Prostate gland (tissue), 2 donors: Measurements from ENCODE around the gene MANF. TPM values are rescaled to one million over a fixed set of nuclear protein-coding genes. Genes with fewer than 3 reads are reported as not detected.

ENCODE experiments used
- DNase-seq: peaks from one replicate; pipeline ENCODE4 v3.0.0-alpha.2; 2019; ENCODE audit warnings: low spot score
- H3K27ac ChIP-seq, 2 donors: fragments of 200-600 bp; sonication (generic); 2 replicates each; pipeline ENCODE4 v1.5.1; 2017 to 2019
- H3K27me3 ChIP-seq: fragments of 200-600 bp; sonication (generic); replicated peaks from 2 replicates; pipeline ENCODE4 v1.5.1; 2019; ENCODE audit not compliant: insufficient read depth
- H3K36me3 ChIP-seq, 2 donors: fragments of 200-600 bp; sonication (generic); 1 replicate in 1 of 2; 2 replicates in 1 of 2; pipeline versions ENCODE4 v1.5.1 to v1.8.1; 2017 to 2019
- H3K4me1 ChIP-seq: fragments of 200-600 bp; sonication (generic); replicated peaks from 2 replicates; pipeline ENCODE4 v1.5.1; 2019
- H3K4me3 ChIP-seq, 2 donors: fragments of 200-600 bp; sonication (generic); 2 replicates each; pipeline ENCODE4 v1.5.1; 2017 to 2019
- H3K9me3 ChIP-seq: fragments of 200-600 bp; sonication (generic); 2 replicates; pipeline ENCODE4 v1.5.1; 2017
- CTCF ChIP-seq, 4 experiments: fragments of 200-600 bp in 2 of 4; fragments of 450-650 bp in 2 of 4; sonication (generic) in 2 of 4; IDR thresholded peaks; 1 replicate in 3 of 4; 2 replicates in 1 of 4; pipeline ENCODE4 v1.5.1; 2016 to 2019; ENCODE audit warnings: antibody characterized with exemption in 4 of 4, mild to moderate bottlenecking in 2 of 4, moderate library complexity in 2 of 4
- POLR2A ChIP-seq: fragments of 450-650 bp; IDR thresholded peaks from one replicate; pipeline ENCODE4 v1.6.1; 2016; ENCODE audit warnings: antibody characterized with exemption, mild to moderate bottlenecking
- POLR2AphosphoS5 ChIP-seq: sonication (generic); formaldehyde crosslinking; IDR thresholded peaks from one replicate; pipeline ENCODE4 v1.6.1; 2017; ENCODE audit warnings: antibody characterized with exemption
- WGBS: methylation state at CpG from one replicate; pipeline ENCODE4 v1.1.5; 2018; 5-methylcytosine and 5-hydroxymethylcytosine counted together
- intact Hi-C: fragments of 100-400 bp; cut with DNase I; formaldehyde crosslinking; loops from one replicate; pipeline ENCODE4 v1.14.2; 2022
- total RNA-seq, 2 donors: library from RNA; depleted of rRNA; stranded (reverse); fragments of >200 nt; gene quantifications; one replicate each; pipeline ENCODE4 v1.1.0, GENCODE V29; 2016

Gene MANF
- total RNA-seq, 2 donors from 2014 or later = 30.6 to 81.4 TPM

- 76% methylated on average over 5 of the region's 5 CpGs for WGBS
- H3K9me3 ChIP-seq = no peaks in the 10 kb centered on the region
- DNase-seq = no peak
- H3K27ac ChIP-seq = no peak overlapping the region
- peaks cover 29% of the 10 kb centered on the region for H3K4me1 ChIP-seq
- intact Hi-C loops = loop anchor here (5.0 kb wide), 1 partner anchor 108 kb away; the partner anchor contains the start of gene DCAF1
- no peak overlapping the region for H3K4me3 ChIP-seq
- no peaks in the 10 kb centered on the region for H3K36me3 ChIP-seq
- H3K27me3 ChIP-seq = no peaks in the 10 kb centered on the region
- TF ChIP-seq CTCF (IDR thresholded peaks at IDR 0.05) (no peak), POLR2A (no peak), POLR2AphosphoS5 (no peak)
Measured at GRCh38 chr3:51394541-51394940, 9.4 kb downstream of the MANF start.

DNA sequence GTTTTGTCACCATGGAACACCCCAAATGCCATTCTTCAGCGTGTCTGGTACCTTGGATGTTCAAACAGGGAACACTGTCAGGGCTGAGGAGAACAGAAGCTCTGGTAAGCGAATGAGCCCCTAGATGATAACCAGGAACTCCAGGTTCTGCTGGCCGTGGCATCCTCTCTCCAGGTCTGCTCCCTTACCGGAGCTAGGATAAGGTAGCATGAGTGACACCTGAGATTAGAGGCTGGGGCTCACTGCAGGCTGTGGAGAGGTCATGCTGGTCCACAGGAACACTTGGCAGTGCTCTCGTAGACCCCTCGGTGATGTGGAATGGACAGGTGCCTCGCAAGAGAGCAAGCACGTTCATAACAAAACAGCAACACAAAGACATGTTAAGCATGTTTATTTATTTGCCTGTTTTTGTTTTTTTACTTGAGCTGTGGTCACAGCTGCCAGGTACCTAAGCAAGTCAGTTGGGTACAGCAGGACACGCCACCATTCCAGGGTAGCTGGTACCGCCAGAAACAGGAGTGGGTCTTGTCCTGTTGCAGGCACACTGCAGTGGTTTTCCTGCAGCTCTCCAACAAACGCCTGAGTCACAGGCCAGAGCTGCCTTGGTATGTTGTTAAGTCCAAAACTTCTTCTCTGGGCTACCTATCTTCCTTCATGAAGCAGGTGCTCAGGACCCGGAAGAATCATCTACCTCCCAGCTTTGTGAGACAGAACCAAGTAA, 10.6 kb downstream of the MANF start:
- Histone ChIP-seq H3K27ac (no peak overlapping the region), H3K4me1 (peaks cover 25% of the 10 kb centered on the region), H3K36me3 (no peaks in the 10 kb centered on the region), H3K4me3 (no peak overlapping the region), H3K27me3 (no peaks in the 10 kb centered on the region), H3K9me3 (no peaks in the 10 kb centered on the region)
- TF ChIP-seq POLR2AphosphoS5 = no peak
- TF ChIP-seq CTCF (IDR thresholded peaks at IDR 0.05) = no peak
- TF ChIP-seq POLR2A = no peak
- no peak for DNase-seq
- intact Hi-C loops = no loop called here
- WGBS = 65% methylated on average over 12 of the region's 12 CpGs

DNA sequence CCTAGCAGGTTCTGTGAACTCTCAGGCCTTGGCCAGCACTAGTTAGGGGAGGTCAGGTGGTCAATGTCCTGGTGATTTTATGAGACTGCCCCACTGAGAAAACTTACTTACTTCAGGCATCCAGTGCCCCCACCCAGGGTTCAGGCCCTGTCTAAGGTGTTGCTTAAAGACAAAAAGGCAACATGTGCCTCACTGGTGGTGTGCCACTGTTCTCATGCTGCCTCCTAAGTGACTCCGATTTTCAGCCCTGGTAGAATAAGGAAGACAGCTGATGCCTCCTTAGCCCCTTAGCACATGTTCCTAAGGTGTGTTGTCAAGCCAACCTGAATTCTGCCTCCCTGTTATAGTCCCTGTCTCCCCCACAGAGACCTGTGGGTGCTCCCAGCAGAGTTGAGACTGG, 11.3 kb downstream of the MANF start:
- intact Hi-C loops = no loop called here
- H3K4me1 ChIP-seq = peaks cover 23% of the 10 kb centered on the region
- WGBS = 62% methylated on average over 1 of the region's 1 CpG
- no peaks in the 10 kb centered on the region for H3K9me3 ChIP-seq
- no peaks in the 10 kb centered on the region for H3K36me3 ChIP-seq
- no peak overlapping the region for H3K4me3 ChIP-seq
- TF ChIP-seq CTCF (IDR thresholded peaks at IDR 0.05) = no peak
- TF ChIP-seq POLR2AphosphoS5 = no peak
- TF ChIP-seq POLR2A = no peak
- no peaks in the 10 kb centered on the region for H3K27me3 ChIP-seq
- DNase-seq = no peak
- H3K27ac ChIP-seq = no peak overlapping the region

DNA sequence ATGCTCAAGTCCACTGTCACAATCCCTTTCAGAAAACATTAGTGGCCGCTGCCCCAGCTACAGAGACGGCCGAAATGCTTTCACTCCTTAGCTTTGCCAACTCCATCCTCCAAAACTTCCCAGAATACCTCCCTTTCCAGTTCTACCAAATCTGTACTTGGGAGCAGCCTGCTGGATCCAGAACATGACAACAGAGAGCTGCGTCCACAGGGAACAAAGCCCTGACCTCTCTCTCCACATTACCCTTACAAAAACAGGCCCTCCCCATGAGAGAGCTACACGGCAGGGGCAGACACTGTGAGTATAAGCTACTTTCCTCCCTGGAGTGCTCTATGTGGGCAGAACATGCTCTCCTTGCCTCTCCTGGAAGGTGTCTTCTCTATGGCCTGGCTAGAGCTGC, 12.3 kb downstream of the MANF start:
- no peaks in the 10 kb centered on the region for H3K36me3 ChIP-seq
- H3K9me3 ChIP-seq = no peaks in the 10 kb centered on the region
- H3K27ac ChIP-seq = no peak overlapping the region
- WGBS = 53% methylated on average over 5 of the region's 5 CpGs
- no peaks in the 10 kb centered on the region for H3K27me3 ChIP-seq
- H3K4me1 ChIP-seq = peaks cover 16% of the 10 kb centered on the region
- TF ChIP-seq POLR2A (no peak), POLR2AphosphoS5 (no peak), CTCF (IDR thresholded peaks at IDR 0.05) (no peak)
- H3K4me3 ChIP-seq = no peak overlapping the region
- intact Hi-C loops = no loop called here
- DNase-seq = no peak
